Measurements from ENCODE around the gene SLC38A3.

SLC38A3 gene

DNA sequence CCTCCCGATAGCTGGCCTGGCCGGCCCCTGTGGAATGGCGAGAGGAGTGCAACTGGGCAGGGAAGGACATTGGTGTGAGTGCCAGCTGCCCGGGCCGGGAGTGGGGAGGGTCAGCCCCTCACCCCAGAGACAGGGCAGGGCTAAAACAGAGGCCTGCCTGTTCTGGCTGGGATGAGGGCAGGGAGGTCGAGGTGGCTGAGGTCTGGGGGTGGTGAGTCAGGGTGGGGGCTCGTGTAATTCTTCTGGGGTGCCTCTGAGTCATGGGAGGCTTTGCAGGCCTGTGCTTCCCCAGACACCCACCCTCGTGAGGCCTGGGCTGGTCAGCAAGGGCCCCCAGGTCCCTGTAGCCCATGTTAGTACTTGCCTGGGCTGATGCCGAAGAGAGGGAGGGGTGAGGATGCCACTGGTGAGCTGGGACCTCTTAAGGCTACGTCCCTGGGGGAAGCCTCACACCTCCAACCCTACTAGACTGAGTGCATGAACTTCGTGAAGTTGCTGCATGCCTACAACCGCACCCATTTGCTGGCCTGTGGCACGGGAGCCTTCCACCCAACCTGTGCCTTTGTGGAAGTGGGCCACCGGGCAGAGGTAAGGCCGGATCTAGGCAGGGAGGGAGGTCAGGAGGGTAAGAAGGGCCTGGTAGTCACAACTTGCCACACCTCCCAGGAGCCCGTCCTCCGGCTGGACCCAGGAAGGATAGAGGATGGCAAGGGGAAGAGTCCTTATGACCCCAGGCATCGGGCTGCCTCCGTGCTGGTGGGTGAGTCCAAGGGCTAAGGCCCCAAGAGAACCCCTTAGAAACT, 65.6 kb downstream of the SLC38A3 start:
- Histone ChIP-seq H3K27me3 (replicated peaks; ENCODE audit: control insufficient read depth, insufficient read depth, low read length, poor library complexity, severe bottlenecking) (peaks cover 29% of the 10 kb centered on the region), H3K36me3 (ENCODE audit: control insufficient read depth, insufficient read depth, low read length) (no peaks in the 10 kb centered on the region), H3K9me3 (ENCODE audit: control insufficient read depth, low read length) (no peaks in the 10 kb centered on the region), H3K4me1 (ENCODE audit: control insufficient read depth, insufficient read depth, low read length, poor library complexity, severe bottlenecking) (peaks cover 21% of the 10 kb centered on the region), H3K4me3 (ENCODE audit: insufficient read depth, low read depth, low read length, poor library complexity, severe bottlenecking) (no peak overlapping the region), H3K27ac (ENCODE audit: insufficient read depth, low read length, poor library complexity, severe bottlenecking) (no peak overlapping the region)
- no peak for DNase-seq
